KG1 (cell line): ENCODE data around the gene NSD1.

Experiments used
- DNase-seq: peaks from one replicate; lab custom pipeline; 2025; lab: John Stamatoyannopoulos, UW

Gene NSD1

GRCh38 chr5:177349762-177350161, 216.2 kb downstream of the NSD1 start:
- no peak for DNase-seq
